ENCODE measurements around the gene NGB.

The NGB gene

GRCh38 chr14:77265561-77266335 is 5.3 kb downstream of the NGB start:
- no peak overlapping the region for H3K4me3 ChIP-seq (ENCODE audit: low read length)
- TF ChIP-seq CTCF (conservative IDR thresholded peaks at IDR 0.05; ENCODE audit: low read depth, low read length), result no peak
- no peak for DNase-seq (ENCODE audit: low read depth)

- TF ChIP-seq CTCF (conservative IDR thresholded peaks at IDR 0.05; ENCODE audit: low read depth, low read length), result no peak
- H3K4me3 ChIP-seq (ENCODE audit: low read length), result no peak overlapping the region
Measured at GRCh38 chr14:77265187-77265515, 5.9 kb downstream of the NGB start.

GRCh38 chr14:77264466-77265186 is 6.4 kb downstream of the NGB start:
- H3K4me3 ChIP-seq (ENCODE audit: low read length), result no peak overlapping the region
- TF ChIP-seq CTCF (conservative IDR thresholded peaks at IDR 0.05; ENCODE audit: low read depth, low read length), result no peak
- no peak for DNase-seq (ENCODE audit: low read depth)

More at GRCh38 chr14:77265187-77265515, 5.9 kb downstream of the NGB start:
- no peak for DNase-seq (ENCODE audit: low read depth)

- H3K4me3 ChIP-seq (ENCODE audit: low read length), result no peak overlapping the region
- DNase-seq (ENCODE audit: low read depth), result peak; percentile 14
- no peak for TF ChIP-seq CTCF (conservative IDR thresholded peaks at IDR 0.05; ENCODE audit: low read depth, low read length)
Measured at GRCh38 chr14:77260631-77261030, 10.4 kb downstream of the NGB start.

GRCh38 chr14:77260199-77260598 is 10.8 kb downstream of the NGB start:
- DNase-seq (ENCODE audit: low read depth), result no peak
- no peak for TF ChIP-seq CTCF (conservative IDR thresholded peaks at IDR 0.05; ENCODE audit: low read depth, low read length)
- H3K4me3 ChIP-seq (ENCODE audit: low read length), result no peak overlapping the region

GRCh38 chr14:77259025-77259715 is 11.8 kb downstream of the NGB start:
- no peak overlapping the region for H3K4me3 ChIP-seq (ENCODE audit: low read length)
- DNase-seq (ENCODE audit: low read depth), result no peak
- no peak for TF ChIP-seq CTCF (conservative IDR thresholded peaks at IDR 0.05; ENCODE audit: low read depth, low read length)
